Activated naive CD8-positive, alpha-beta T cell (primary cell): Measurements from ENCODE around the gene RPL36A.
A peak's percentile ranks its signal among the peaks of the same experiment; 100 is the strongest.

ENCODE experiments used
- H3K27ac Mint-ChIP-seq: one replicate; pipeline ENCODE4 v1.8.0; 2021; ENCODE audit warnings: mixed read lengths
- H3K27me3 Mint-ChIP-seq: one replicate; pipeline ENCODE4 v1.8.0; 2021; ENCODE audit warnings: mixed read lengths
- H3K36me3 Mint-ChIP-seq: one replicate; pipeline ENCODE4 v1.8.0; 2021; ENCODE audit warnings: mixed read lengths
- H3K4me1 Mint-ChIP-seq: one replicate; pipeline ENCODE4 v1.8.0; 2021; ENCODE audit warnings: low read depth, mixed read lengths
- H3K4me3 Mint-ChIP-seq: one replicate; pipeline ENCODE4 v1.8.0; 2021; ENCODE audit warnings: mild to moderate bottlenecking, mixed read lengths
- H3K9me3 Mint-ChIP-seq: one replicate; pipeline ENCODE4 v1.8.0; 2021; ENCODE audit warnings: low read depth, mixed read lengths

RPL36A gene

DNA sequence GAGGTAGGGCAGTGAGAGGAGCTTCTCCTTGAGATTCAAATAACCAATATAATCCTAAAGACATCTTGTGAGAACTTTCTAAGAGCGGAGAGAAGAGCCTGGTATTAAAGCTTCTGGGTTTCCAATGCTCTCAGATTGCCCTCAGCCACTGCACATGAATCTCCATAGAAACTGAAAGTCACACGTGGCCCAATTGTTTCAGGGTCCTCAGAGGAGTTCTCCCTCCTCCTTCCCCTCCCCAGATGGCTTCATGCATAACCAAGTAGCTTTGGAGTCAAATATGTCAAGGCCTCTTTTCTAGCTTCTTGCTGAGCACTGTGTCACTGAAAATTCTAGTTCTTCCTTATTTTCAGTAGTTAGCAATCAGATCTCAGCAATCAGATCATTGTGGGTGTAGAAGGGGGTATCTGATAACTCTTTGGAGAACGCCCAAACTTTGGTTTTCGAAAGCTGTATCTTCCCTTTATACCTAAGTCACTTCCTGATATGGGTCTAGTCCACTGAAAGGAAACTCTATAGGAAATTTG lies 7.1 kb upstream of the RPL36A start:
- H3K27me3 Mint-ChIP-seq: no peaks in the 10 kb centered on the region
- no peak overlapping the region for H3K27ac Mint-ChIP-seq
- no peaks in the 10 kb centered on the region for H3K4me1 Mint-ChIP-seq
- H3K36me3 Mint-ChIP-seq: no peaks in the 10 kb centered on the region
- H3K9me3 Mint-ChIP-seq: no peaks in the 10 kb centered on the region
- no peak overlapping the region for H3K4me3 Mint-ChIP-seq

DNA sequence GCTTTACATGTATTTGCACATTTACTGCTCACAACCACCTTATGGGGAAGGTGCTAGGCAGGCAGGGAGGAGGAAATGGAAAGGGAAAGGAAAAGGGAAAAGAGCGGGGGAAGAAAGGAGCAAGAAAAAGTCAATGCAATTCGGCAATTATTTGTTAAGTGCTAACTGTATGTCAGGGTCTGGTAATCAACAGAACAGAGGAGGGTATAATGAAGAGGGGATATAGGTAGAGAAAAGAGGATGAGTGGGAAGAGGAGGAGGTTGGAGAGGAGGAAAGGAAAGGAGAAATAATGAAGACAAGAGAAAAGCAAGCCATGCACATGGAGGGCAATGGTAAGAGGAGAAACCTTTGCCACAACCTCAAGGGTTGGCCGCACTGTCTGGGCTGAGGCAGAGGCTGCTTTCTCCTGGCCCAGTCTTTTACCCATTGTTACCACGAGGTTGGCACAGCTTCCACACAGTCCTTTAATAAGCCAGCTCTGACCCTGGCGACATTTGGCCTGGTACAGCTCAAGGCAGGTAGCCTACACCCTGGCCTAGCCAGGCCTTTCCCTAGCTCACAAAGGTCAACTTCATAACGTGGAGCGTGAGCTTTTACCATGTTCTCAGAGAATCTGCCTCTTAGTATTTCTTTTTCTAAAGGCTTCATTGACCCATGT lies 5.7 kb upstream of the RPL36A start:
- Mint-ChIP-seq H3K9me3 (no peaks in the 10 kb centered on the region), H3K4me1 (no peaks in the 10 kb centered on the region), H3K36me3 (no peaks in the 10 kb centered on the region), H3K27me3 (no peaks in the 10 kb centered on the region), H3K4me3 (no peak overlapping the region), H3K27ac (no peak overlapping the region)

DNA sequence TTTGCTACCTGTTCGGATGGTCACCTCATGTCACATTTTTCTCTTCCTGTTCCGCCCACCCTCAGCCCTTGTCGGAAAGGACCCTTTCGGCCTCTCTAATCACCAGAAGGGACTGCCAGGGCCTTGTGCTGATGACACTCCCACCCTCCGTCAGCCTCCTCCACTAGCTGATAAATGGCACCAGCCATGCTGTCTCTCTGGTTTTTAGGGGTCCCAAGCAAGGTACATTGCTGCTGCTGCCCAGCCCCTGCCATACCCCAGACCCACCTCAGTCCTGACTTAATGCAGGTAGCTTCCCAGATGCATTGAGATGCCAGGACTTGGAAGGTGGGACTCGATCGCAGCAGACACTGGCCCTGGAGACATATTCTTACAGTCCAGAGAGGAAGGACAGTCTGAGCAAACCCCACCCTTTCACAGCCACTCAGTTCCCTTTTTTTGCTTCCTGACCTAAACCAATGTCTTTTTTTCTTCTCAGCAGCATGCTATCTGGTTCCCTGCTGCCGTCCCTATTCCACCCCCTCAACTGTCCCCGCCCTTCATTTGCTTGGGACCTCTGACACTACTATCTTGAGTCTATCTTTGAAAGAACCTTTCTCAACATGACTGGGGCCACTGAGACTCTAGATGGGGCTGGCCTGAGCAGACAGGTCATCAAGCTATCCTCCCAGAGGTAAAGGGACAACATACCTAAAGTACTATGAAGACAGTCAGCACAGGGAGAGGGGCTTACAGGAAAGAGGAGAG lies 4.8 kb upstream of the RPL36A start, which contains the start of gene BTK:
BTK (minus strand) TSS at position 397 of the 747 bp plus-strand sequence. CDS start 10,907 bp downstream, outside the sequence.
- Mint-ChIP-seq H3K27ac (no peak within 1 kb of the TSS), H3K36me3 (no peaks in the 10 kb centered on the region), H3K4me1 (peaks cover 4% of the 10 kb centered on the region), H3K27me3 (no peaks in the 10 kb centered on the region), H3K9me3 (no peaks in the 10 kb centered on the region), H3K4me3 (no peak within 1 kb of the TSS)

DNA sequence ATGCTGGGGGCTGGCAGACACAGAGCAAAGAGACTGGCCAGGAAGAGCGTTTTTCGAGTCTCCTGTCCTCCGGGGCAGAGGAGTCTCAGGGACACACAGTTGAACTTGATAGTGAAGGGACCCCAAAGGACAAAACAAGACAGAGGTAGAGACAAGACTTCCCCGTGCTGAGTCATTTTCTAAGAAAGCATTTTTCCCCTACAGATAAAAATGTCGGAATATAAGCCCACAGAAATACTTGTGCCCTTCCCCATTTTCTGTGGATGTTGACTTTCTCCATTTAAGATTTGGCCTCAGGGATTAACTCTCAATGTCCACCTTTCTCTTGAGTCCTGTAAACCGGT lies 4.3 kb upstream of the RPL36A start:
- Mint-ChIP-seq H3K36me3 (peaks cover 3% of the 10 kb centered on the region), H3K4me3 (no peak overlapping the region), H3K27me3 (no peaks in the 10 kb centered on the region), H3K9me3 (no peaks in the 10 kb centered on the region), H3K27ac (no peak overlapping the region), H3K4me1 (peaks cover 4% of the 10 kb centered on the region)

DNA sequence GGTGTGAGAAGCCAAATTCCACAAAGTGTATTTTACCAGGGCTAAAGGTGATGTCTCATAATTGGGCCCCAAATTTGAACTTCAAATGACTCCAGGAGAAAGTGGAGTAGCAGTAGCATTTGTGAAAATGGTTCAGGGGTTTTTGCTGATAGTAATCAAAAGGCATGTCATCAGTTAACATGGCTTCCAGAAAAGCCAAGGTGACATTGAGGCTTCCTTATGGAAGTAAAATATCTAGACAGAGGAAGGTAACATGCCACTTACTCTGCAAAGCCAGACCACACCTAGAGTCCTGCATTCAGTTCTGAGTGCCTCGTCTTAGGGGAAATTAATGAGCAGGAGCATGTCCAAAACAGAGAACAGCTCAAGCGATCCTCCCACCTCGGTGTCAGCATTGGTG lies 2.2 kb upstream of the RPL36A start:
- Mint-ChIP-seq H3K36me3 (peaks cover 17% of the 10 kb centered on the region), H3K9me3 (no peaks in the 10 kb centered on the region), H3K4me1 (peaks cover 10% of the 10 kb centered on the region), H3K27me3 (no peaks in the 10 kb centered on the region), H3K27ac (no peak overlapping the region), H3K4me3 (no peak overlapping the region)

DNA sequence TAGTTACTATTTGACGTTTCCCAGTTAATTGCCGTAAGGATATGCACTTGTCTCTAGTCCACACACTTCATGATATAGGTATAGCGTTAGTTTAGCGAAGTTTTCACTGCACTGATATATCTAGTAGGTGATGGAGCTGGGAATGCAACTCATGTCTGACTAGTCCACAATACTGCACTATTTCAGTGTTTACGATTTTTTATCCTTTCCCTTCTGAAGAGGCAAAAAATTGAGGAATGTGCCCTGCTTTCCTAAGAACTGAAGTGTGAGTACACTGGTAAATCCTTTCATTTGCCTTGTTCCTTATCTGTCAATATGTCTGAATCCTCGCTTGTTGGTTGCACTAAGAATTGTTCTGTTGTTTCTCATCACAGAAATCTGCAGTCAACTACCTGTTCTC lies 1.0 kb downstream of the RPL36A start:
- Mint-ChIP-seq H3K36me3 (peaks cover 23% of the 10 kb centered on the region), H3K27me3 (no peaks in the 10 kb centered on the region), H3K27ac (peak overlapping the region; percentile 99), H3K4me1 (peaks cover 16% of the 10 kb centered on the region), H3K4me3 (peak overlapping the region; percentile 95), H3K9me3 (no peaks in the 10 kb centered on the region)

DNA sequence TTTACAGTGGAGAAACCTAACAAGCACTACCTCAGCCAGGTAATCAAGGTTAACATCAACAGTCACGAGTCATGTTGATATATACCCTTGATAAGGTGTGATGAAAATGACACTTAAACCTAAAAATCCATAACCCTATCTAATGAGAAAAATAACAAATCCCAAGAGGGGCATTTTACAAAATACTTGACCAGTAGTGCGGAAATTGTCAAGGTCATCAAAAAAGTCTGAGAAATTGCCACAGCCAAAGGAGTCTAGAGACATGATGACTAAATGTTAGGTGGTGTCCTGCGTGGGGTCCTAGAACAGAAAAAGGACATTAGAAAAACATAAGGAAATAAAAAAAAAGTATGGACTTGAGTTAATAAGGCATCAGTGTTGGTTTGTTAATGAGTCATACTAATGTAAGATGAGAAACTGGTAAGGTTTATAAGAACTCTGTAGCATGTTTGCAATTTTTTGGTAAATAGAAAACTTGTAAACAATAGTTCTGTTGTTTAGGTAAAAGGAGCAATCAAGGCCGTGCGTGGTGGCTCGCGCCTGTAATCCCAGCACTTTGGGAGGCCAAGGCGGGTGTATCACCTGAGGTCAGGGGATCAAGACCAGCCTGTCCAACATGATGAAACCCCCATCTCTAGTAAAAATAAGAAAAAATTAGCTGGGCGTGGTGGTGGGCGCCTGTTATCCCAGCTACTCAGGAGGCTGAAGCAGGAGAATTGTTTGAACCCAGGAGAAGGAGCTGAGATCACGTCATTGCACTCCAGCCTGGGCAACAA lies 2.9 kb downstream of the RPL36A start:
- Mint-ChIP-seq H3K36me3 (peaks cover 23% of the 10 kb centered on the region), H3K27ac (peak overlapping the region; percentile 99), H3K4me3 (peak overlapping the region; percentile 95), H3K9me3 (no peaks in the 10 kb centered on the region), H3K4me1 (peaks cover 16% of the 10 kb centered on the region), H3K27me3 (no peaks in the 10 kb centered on the region)

DNA sequence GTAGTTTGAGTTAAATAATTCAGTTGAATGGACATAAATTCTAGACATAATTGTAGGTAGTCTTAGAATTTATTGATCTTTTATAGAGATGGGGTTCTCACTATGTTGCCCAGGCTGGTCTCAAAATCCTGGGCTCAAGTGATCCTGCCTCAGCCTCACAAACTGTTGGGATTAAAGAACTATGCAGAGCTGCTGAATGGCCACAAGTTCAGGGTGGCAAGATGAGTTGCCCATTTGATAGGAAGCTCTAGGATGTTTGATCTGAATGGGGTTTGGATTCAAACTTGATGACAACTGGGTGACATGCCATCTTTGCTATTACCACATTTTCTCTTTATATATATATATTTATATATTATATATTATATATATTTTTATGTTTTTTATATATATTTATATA lies 3.6 kb downstream of the RPL36A start:
- Mint-ChIP-seq H3K36me3 (peaks cover 23% of the 10 kb centered on the region), H3K27ac (peak overlapping the region; percentile 99), H3K9me3 (no peaks in the 10 kb centered on the region), H3K4me3 (peak overlapping the region; percentile 95), H3K27me3 (no peaks in the 10 kb centered on the region), H3K4me1 (peaks cover 16% of the 10 kb centered on the region)

DNA sequence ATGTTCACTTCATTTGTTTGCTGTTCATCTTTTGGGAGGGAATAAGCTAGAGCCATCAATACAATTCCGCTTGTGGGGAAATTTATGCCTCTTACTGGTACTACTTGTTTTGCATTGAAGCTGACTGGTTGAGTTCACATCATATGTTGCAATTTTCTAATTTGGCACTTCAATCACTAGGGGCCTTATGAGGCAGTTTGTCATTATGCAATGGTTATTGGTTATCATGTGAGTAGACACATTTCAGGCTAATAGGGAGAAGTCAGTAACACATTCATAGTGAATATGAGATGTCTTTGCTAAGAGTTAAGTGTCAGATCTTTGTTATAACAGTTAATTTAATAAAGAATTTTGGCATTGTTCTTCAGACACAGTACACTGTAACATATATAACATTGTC lies 5.0 kb downstream of the RPL36A start:
- Mint-ChIP-seq H3K27ac (peak overlapping the region; percentile 64), H3K4me3 (peak overlapping the region; percentile 38), H3K36me3 (peaks cover 28% of the 10 kb centered on the region), H3K4me1 (peaks cover 12% of the 10 kb centered on the region), H3K9me3 (no peaks in the 10 kb centered on the region), H3K27me3 (no peaks in the 10 kb centered on the region)

DNA sequence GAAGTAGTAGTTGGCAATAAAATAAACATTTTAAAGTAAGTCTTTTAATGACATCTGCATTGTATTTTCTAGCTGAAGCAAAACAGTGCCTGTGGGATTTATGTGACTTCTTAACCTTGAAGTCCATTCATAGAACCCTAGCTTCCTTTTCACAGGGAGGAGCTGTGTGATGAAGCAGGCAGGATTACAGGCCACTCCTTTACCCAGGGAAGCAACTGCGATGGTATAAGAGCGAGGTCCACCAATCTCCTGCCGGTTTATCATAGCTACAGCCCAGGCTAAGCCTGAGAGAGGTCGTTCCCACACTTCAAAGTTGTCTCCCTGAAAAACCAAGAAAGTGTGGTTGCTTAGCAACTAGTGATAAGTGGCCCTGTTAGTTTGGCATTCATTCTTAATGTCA lies 7.0 kb downstream of the RPL36A start:
- Mint-ChIP-seq H3K27me3 (no peaks in the 10 kb centered on the region), H3K4me1 (peaks cover 12% of the 10 kb centered on the region), H3K9me3 (no peaks in the 10 kb centered on the region), H3K36me3 (peaks cover 21% of the 10 kb centered on the region), H3K27ac (no peak overlapping the region), H3K4me3 (no peak overlapping the region)

DNA sequence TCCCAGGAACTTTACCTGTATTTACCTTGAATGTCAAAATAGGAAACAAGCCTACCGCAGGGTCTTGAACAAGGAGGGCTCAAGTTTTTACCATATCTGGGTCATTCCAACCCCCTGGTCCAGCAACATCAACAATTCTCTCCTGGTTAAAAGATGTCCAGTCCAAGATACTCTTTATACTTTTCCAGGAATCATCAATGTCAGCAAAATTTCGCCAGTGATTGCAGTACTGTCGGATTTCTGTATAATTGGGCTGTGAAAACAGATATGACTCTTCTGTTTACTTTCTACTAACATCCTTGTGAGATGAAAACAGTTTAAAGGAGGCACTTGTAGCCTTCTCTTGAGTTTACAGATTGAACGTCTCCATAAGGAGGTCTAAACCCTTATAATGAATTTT lies 7.9 kb downstream of the RPL36A start:
- Mint-ChIP-seq H3K27ac (no peak overlapping the region), H3K4me3 (no peak overlapping the region), H3K27me3 (no peaks in the 10 kb centered on the region), H3K9me3 (no peaks in the 10 kb centered on the region), H3K4me1 (peaks cover 5% of the 10 kb centered on the region), H3K36me3 (peaks cover 13% of the 10 kb centered on the region)

DNA sequence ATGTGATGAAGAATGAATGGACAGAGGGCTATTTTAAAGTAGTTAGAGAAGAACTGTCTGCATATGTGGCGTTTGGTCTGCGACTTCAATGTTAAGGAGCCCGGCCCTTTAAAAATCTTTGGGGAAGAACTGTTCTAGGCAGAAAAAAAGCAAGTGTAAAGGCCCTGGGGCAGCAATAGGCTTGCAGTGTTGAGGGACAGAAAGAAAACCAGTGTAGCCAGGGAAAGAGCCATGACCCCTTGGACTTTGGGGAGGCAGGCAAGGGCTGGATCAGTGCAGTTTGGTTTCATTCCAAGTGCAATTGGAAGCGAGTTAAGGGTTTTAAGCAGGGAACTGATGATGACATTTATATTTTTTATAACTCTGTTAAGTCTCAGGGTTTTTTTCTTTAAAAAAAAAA lies 9.0 kb downstream of the RPL36A start:
- Mint-ChIP-seq H3K4me1 (peaks cover 3% of the 10 kb centered on the region), H3K4me3 (no peak overlapping the region), H3K36me3 (peaks cover 14% of the 10 kb centered on the region), H3K27ac (no peak overlapping the region), H3K9me3 (no peaks in the 10 kb centered on the region), H3K27me3 (no peaks in the 10 kb centered on the region)

DNA sequence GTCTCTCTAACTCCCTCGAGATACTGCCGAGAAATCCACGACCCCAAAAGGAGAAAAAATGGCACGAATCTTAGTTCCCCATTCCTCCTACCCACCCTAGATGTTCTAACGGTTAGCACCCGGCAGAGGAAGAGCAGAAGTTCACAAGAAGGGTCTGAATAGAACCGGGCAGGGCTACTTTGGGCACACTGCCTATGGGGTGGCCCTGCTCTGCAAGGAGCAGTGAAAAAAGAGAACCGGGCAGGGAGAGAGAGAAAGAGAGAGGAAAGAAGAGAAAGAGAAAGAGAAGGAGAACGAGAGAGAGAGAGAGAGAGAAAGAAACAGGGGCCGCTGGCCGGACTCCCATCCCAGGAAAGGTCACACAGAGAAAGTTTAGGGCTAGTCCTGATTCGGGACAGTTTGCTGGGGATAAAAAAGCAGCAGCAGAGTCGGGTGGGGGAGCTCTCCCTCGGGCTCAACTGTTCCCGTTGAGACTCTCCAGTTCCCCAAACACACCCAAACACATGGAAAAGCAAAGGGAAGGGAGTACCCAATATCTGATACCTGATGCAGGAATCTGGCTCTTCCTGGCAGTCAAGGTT lies 16.4 kb downstream of the RPL36A start:
- H3K4me1 Mint-ChIP-seq: peaks cover 29% of the 10 kb centered on the region
- H3K36me3 Mint-ChIP-seq: peaks cover 7% of the 10 kb centered on the region
- H3K27ac Mint-ChIP-seq: peak overlapping the region; percentile 98
- H3K27me3 Mint-ChIP-seq: no peaks in the 10 kb centered on the region
- no peaks in the 10 kb centered on the region for H3K9me3 Mint-ChIP-seq
- peak overlapping the region; percentile 97 for H3K4me3 Mint-ChIP-seq

DNA sequence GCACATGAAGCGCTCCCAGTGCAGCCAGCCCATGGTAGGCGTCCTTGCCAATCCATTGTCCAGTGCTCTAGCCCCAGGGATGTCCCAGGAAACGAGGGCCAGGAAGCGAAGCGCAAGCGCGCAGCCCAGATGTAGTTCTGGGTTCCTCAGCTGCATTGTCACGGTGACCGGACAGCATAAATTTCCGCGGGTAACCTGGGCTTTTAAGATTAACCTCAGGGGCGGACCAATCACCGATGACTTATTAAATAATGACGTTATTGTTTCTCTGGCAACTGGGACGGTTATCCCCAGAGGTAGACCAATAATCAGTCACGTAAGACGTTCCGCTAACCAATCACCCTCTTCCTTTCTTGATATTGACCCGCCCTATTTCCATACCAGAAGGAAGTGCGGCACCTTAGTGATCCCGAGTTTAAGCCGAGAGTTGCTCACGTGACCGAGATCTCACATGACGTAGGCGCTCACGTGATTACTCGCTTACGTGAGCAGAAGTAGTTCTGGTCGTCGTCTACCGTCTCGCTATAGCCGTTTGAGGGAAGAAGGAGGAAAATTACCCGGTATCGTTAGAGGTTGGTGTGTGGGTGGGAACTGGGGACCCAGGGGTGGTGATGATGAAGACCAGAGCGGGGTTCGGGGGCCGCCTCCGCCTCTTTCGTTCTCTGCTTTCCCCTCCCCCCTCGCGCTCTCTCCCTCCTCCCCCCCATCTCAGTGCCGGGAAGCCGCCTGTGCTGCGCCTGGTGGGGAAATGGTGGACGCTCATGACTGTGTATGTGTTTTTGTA lies 17.1 kb downstream of the RPL36A start, which contains the start of the genes GLA and HNRNPH2:
GLA (minus strand) TSS at position 178 of the 784 bp plus-strand sequence; CDS start at position 156, 22 bp downstream.
HNRNPH2 (plus strand) TSS at position 475 of the 784 bp plus-strand sequence. CDS start 3,767 bp downstream, outside the sequence.
- Mint-ChIP-seq H3K4me3 (peak within 1 kb of the TSS; percentile 97), H3K36me3 (peaks cover 9% of the 10 kb centered on the region), H3K27ac (peak within 1 kb of the TSS; percentile 98), H3K9me3 (no peaks in the 10 kb centered on the region), H3K27me3 (no peaks in the 10 kb centered on the region), H3K4me1 (peaks cover 34% of the 10 kb centered on the region)
